Type B pancreatic cell (in vitro differentiated cells): ENCODE results near the gene ARHGAP40. TPM values are rescaled to one million over a fixed set of nuclear protein-coding genes. Genes with fewer than 3 reads are reported as not detected.

Experiments
- DNase-seq: peaks from one replicate; pipeline ENCODE4 v3.0.0; 2021; ENCODE audit warnings: mixed read lengths; ENCODE audit not compliant: unreplicated experiment; ENCODE audit errors: extremely low spot score
- H3K27ac Mint-ChIP-seq: 2 replicates; pipeline ENCODE4 v1.8.0; 2021; ENCODE audit warnings: mild to moderate bottlenecking, mixed read lengths
- H3K27me3 Mint-ChIP-seq: 2 replicates; pipeline ENCODE4 v1.8.0; 2021; ENCODE audit warnings: mixed read lengths
- H3K36me3 Mint-ChIP-seq: 2 replicates; pipeline ENCODE4 v1.8.0; 2021; ENCODE audit warnings: mixed read lengths
- H3K4me1 Mint-ChIP-seq: one replicate; pipeline ENCODE4 v1.8.0; 2021; ENCODE audit warnings: mixed read lengths; ENCODE audit not compliant: unreplicated experiment
- H3K4me3 Mint-ChIP-seq: 2 replicates; pipeline ENCODE4 v1.8.0; 2021; ENCODE audit warnings: mild to moderate bottlenecking, mixed read lengths
- H3K9me3 Mint-ChIP-seq: 2 replicates; pipeline ENCODE4 v1.8.0; 2021; ENCODE audit warnings: mixed read lengths
- total RNA-seq: library from RNA; stranded (reverse); gene quantifications from 2 replicates; pipeline ENCODE4 v1.2.1, GENCODE V29; 2021; ENCODE audit warnings: low replicate concordance
- TF ChIP-seq, protein P1 (sequence below): fragments of 200-600 bp; sonication (generic); conservative IDR thresholded peaks from 2 replicates; pipeline ENCODE4 v1.5.0; 2021; ENCODE audit warnings: antibody characterized with exemption, mild to moderate bottlenecking

Gene ARHGAP40
- total RNA-seq, 1 donor from 2014 or later: 1.7 TPM

DNA sequence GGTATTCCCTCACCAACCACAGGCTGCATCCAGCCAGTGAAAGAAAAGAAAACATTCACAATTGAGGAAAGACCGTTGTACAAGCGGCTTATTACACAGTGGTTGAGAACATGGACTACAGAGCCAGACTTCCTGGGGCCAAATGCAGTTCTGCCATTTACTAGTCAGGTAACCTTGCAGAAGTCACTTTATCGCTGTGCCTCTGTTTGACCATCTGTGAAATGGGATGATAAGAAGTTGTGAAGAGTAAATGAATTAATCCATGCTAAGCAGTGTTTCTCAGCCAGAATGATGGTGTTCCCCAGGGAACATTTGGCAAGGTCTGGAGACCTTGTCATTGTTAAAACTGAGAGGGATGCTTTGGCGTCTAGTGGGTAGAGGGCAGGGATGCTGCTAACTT lies 14.8 kb downstream of the ARHGAP40 start:
- TF ChIP-seq, protein P1, sequence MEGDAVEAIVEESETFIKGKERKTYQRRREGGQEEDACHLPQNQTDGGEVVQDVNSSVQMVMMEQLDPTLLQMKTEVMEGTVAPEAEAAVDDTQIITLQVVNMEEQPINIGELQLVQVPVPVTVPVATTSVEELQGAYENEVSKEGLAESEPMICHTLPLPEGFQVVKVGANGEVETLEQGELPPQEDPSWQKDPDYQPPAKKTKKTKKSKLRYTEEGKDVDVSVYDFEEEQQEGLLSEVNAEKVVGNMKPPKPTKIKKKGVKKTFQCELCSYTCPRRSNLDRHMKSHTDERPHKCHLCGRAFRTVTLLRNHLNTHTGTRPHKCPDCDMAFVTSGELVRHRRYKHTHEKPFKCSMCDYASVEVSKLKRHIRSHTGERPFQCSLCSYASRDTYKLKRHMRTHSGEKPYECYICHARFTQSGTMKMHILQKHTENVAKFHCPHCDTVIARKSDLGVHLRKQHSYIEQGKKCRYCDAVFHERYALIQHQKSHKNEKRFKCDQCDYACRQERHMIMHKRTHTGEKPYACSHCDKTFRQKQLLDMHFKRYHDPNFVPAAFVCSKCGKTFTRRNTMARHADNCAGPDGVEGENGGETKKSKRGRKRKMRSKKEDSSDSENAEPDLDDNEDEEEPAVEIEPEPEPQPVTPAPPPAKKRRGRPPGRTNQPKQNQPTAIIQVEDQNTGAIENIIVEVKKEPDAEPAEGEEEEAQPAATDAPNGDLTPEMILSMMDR: no peak
- H3K36me3 Mint-ChIP-seq: no peaks in the 10 kb centered on the region
- H3K4me1 Mint-ChIP-seq: no peaks in the 10 kb centered on the region
- H3K9me3 Mint-ChIP-seq: no peaks in the 10 kb centered on the region
- no peak for DNase-seq
- H3K27me3 Mint-ChIP-seq: peaks cover 36% of the 10 kb centered on the region
- H3K27ac Mint-ChIP-seq: no peak overlapping the region
- H3K4me3 Mint-ChIP-seq: no peak overlapping the region

DNA sequence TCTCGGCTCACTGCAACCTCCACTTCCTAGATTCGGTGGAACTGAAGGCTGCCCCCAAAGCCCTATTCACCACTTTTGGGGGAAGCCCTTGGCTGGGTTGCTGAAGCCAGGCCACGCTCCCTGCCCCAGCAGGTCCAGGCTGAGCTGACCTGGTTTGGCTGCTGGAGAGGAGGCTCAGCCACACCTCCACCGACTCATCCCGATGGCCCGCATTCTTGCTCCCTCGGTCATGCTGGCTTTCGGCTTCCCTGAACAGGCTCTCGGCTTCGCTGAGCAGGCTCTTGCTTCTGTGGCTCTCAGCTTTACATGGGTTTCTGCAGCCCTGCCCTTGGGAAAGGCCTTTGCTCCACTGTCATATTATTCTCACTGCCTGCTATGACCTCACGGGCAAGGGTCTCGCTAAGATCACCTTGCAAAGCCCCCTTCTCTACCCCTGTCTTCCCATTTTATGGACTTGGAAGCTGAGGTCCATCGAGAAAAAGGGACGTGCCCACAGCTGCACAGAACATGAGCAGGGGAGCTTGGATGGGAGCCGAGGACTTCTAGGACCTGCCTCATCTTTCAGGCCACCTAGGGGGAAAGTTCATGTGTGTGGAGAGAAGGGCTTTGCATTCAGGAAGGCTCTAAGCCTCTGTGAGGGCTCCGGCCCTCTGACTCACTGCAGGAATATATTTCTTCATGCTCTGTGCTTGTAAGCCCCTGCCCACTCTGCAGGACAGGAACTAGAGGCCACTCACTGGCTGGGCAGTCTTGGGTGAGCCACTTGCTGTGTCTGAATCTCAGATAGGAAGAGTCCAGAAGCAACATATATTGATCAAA lies 15.6 kb downstream of the ARHGAP40 start:
- Mint-ChIP-seq H3K27me3 (peaks cover 36% of the 10 kb centered on the region), H3K4me3 (peak overlapping the region; percentile 25), H3K27ac (peak overlapping the region; percentile 84), H3K9me3 (no peaks in the 10 kb centered on the region), H3K36me3 (no peaks in the 10 kb centered on the region), H3K4me1 (no peaks in the 10 kb centered on the region)
- TF ChIP-seq, protein P1: no peak
- DNase-seq: no peak

DNA sequence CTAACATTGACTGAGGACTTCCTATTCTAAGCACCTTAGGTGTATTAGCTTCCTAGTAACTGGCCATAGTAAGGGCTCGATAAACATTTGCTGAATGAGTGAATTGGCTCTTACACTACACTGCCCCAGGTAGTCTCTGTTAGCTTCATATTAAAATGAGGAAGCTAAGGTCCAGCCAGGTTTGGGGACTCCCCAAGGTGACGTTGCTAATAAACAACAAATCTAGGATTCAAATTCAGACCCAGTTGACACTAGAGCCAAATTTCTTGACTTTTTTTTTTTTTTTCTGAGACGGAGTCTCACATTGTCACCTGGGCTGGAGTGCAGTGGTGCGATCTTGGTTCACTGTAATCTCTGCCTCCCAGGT lies 16.2 kb downstream of the ARHGAP40 start:
- peak overlapping the region; percentile 84 for H3K27ac Mint-ChIP-seq
- no peaks in the 10 kb centered on the region for H3K9me3 Mint-ChIP-seq
- no peak for DNase-seq
- TF ChIP-seq, protein P1: no peak
- no peak overlapping the region for H3K4me3 Mint-ChIP-seq
- no peaks in the 10 kb centered on the region for H3K4me1 Mint-ChIP-seq
- peaks cover 33% of the 10 kb centered on the region for H3K27me3 Mint-ChIP-seq
- no peaks in the 10 kb centered on the region for H3K36me3 Mint-ChIP-seq

DNA sequence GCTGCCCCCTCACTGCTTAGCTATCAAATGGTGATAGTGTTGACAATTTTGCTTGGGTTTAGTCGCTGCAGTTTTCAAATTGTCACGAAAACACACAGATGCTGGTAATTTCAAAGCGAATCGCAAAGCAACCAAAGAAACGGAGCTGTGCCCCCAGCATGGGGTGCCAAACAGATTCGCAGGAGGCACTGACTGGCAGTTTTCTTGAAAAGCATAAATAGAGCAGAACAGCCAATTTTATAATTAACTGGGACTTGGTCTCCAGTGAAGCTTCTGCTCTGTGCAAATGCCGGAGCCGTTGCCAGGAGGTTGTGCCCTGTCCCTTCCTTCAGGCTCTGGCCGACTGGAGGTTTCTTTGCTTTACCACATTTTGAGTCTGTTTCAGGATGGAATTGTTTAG lies 18.8 kb downstream of the ARHGAP40 start:
- Mint-ChIP-seq H3K4me1 (no peaks in the 10 kb centered on the region), H3K27ac (no peak overlapping the region)
- TF ChIP-seq, protein P1: no peak

DNA sequence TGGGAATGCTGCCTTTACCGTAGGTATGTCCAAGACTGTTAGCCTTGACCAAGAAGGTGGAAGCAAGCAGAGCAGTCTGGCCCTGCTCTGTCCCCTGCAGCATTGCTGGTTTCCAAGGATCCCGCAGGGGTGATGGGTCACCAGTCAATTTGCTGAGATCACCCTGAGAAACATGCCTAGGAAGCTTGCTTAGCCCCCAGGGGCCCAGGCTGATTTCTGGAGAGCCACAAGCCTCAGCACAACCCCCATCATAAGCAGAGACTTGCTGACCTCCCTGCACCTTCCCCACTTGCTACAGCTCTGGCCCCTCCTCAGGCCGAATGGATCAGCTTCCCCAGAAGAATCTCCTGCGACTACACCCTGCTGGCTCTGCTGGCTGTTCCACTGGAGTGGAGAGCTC lies 21.5 kb downstream of the ARHGAP40 start:
- TF ChIP-seq, protein P1: no peak
- H3K27ac Mint-ChIP-seq: no peak overlapping the region
- H3K4me3 Mint-ChIP-seq: no peak overlapping the region
- no peaks in the 10 kb centered on the region for H3K36me3 Mint-ChIP-seq
- H3K4me1 Mint-ChIP-seq: no peaks in the 10 kb centered on the region
- no peaks in the 10 kb centered on the region for H3K9me3 Mint-ChIP-seq
- peaks cover 11% of the 10 kb centered on the region for H3K27me3 Mint-ChIP-seq
- no peak for DNase-seq

More for the DNA sequence above, 18.8 kb downstream of the ARHGAP40 start:
- Mint-ChIP-seq H3K27me3 (peaks cover 22% of the 10 kb centered on the region), H3K9me3 (no peaks in the 10 kb centered on the region), H3K4me3 (no peak overlapping the region), H3K36me3 (no peaks in the 10 kb centered on the region)
- DNase-seq: no peak
